22Rv1 (cell line): ENCODE measurements around the gene USP32.

Experiments used
- CTCF ChIP-seq: fragments of 450-650 bp; IDR thresholded peaks from 2 replicates; pipeline ENCODE4 v1.5.1; 2017; ENCODE audit warnings: mild to moderate bottlenecking
- ZFX ChIP-seq: fragments of 450-650 bp; IDR thresholded peaks from 2 replicates; pipeline ENCODE4 v1.6.1; 2017; ENCODE audit warnings: antibody characterized with exemption, borderline replicate concordance

GRCh38 chr17:60260540-60260939 lies 131.4 kb downstream of the USP32 start:
- no peak for TF ChIP-seq CTCF
- no peak for TF ChIP-seq ZFX
